HG02623 (cell line): ENCODE measurements around the gene PTPRH.
"Not testable (repeated sequence)": the region's sequence is repeated elsewhere in the genome, so short reads cannot be mapped to it uniquely, and the experiment has no call there.

ENCODE experiments used
- ATAC-seq: cut with Tn5 transposase; IDR thresholded peaks from one replicate; pipeline ENCODE4 v1.9.1; 2021; ENCODE audit warnings: moderate library complexity; ENCODE audit not compliant: unreplicated experiment

Gene PTPRH

GRCh38 chr19:55227241-55228014, 18.1 kb upstream of the PTPRH start:
- ATAC-seq, result no peak

- ATAC-seq, result no peak
Measured at GRCh38 chr19:55226788-55227187, 17.5 kb upstream of the PTPRH start.

- no peak for ATAC-seq
Measured at GRCh38 chr19:55226273-55226672, 17.0 kb upstream of the PTPRH start.

- no peak for ATAC-seq
Measured at GRCh38 chr19:55225415-55225958, 16.2 kb upstream of the PTPRH start.

GRCh38 chr19:55224679-55225414, 15.5 kb upstream of the PTPRH start:
- not testable (repeated sequence) for ATAC-seq

- ATAC-seq, result no peak
Measured at GRCh38 chr19:55224038-55224665, 14.9 kb upstream of the PTPRH start.

- no peak for ATAC-seq
Measured at GRCh38 chr19:55223291-55224037, 14.2 kb upstream of the PTPRH start.

GRCh38 chr19:55220525-55220924, 11.2 kb upstream of the PTPRH start:
- no peak for ATAC-seq

- ATAC-seq, result no peak
Measured at GRCh38 chr19:55216461-55217198, 7.3 kb upstream of the PTPRH start.

GRCh38 chr19:55213547-55213946, 4.2 kb upstream of the PTPRH start:
- ATAC-seq, result no peak

- ATAC-seq, result no peak
Measured at GRCh38 chr19:55212447-55212846, 3.1 kb upstream of the PTPRH start.

- no peak for ATAC-seq
Measured at GRCh38 chr19:55209693-55210472, 582 bp upstream of the PTPRH start.

- no peak for ATAC-seq
Measured at GRCh38 chr19:55206664-55207500, 2.4 kb downstream of the PTPRH start.

GRCh38 chr19:55202199-55202598, 7.1 kb downstream of the PTPRH start:
- not testable (repeated sequence) for ATAC-seq

GRCh38 chr19:55199620-55200204, 9.6 kb downstream of the PTPRH start:
- no peak for ATAC-seq

- ATAC-seq, result no peak
Measured at GRCh38 chr19:55198651-55199050, 10.7 kb downstream of the PTPRH start.

- no peak for ATAC-seq
Measured at GRCh38 chr19:55197528-55197927, 11.8 kb downstream of the PTPRH start.

- no peak for ATAC-seq
Measured at GRCh38 chr19:55196803-55197202, 12.5 kb downstream of the PTPRH start.
